Keratinocyte (primary cell): ENCODE results near the gene ECEL1. TPM values are rescaled to one million over a fixed set of nuclear protein-coding genes. Genes with fewer than 3 reads are reported as not detected.
A peak's percentile ranks its signal among the peaks of the same experiment; 100 is the strongest.

ENCODE experiments used
- DNase-seq: peaks from one replicate; pipeline ENCODE4 v3.0.0-alpha.2; 2011; ENCODE audit warnings: low read depth, missing footprints, low spot score
- FAIRE-seq: peaks from 2 replicates; lab custom pipeline; 2011; peaks lifted over from hg19 to GRCh38; lab: Jason Lieb, UNC
- H2AFZ ChIP-seq: 2 replicates; pipeline ENCODE4 v1.6.0; 2012; ENCODE audit warnings: low read length, control low read depth, inconsistent platforms; ENCODE audit not compliant: control insufficient read depth
- H3K27ac ChIP-seq: 2 replicates; pipeline ENCODE4 v1.5.1; 2011; ENCODE audit warnings: low read length; ENCODE audit not compliant: control insufficient read depth, insufficient read depth
- H3K27me3 ChIP-seq: 3 replicates; pipeline ENCODE4 v1.6.0; 2011; ENCODE audit warnings: low read length; ENCODE audit not compliant: control insufficient read depth, insufficient read depth; ENCODE audit errors: extremely low read depth
- H3K36me3 ChIP-seq, 2 experiments: 2 replicates in 1 of 2; 3 replicates in 1 of 2; pipeline ENCODE4 v1.5.1; 2011; ENCODE audit warnings: low read length in 2 of 2, mild to moderate bottlenecking in 1 of 2; ENCODE audit not compliant: control insufficient read depth in 2 of 2, insufficient read depth in 2 of 2; ENCODE audit errors: extremely low read depth in 1 of 2
- H3K4me1 ChIP-seq: 3 replicates; pipeline ENCODE4 v1.5.1; 2011; ENCODE audit warnings: low read length; ENCODE audit not compliant: control insufficient read depth, insufficient read depth; ENCODE audit errors: extremely low read depth
- H3K4me2 ChIP-seq: 3 replicates; pipeline ENCODE4 v1.6.0; 2011; ENCODE audit warnings: low read depth, low read length; ENCODE audit not compliant: control insufficient read depth, insufficient read depth; ENCODE audit errors: extremely low read depth
- H3K4me3 ChIP-seq, 3 experiments: fragments of 200-600 bp in 1 of 3; sonication (generic) in 1 of 3; 2 replicates in 2 of 3; 3 replicates in 1 of 3; pipeline ENCODE4 v1.5.1; 2011 to 2016; ENCODE audit warnings: low read length in 3 of 3, mild to moderate bottlenecking in 3 of 3, control low read depth in 2 of 3, inconsistent platforms in 1 of 3, low read depth in 1 of 3, mixed read lengths in 1 of 3, mixed run types in 1 of 3, moderate library complexity in 1 of 3; ENCODE audit not compliant: control insufficient read depth in 2 of 3, insufficient read depth in 2 of 3; ENCODE audit errors: extremely low read depth in 1 of 3
- H3K79me2 ChIP-seq: 2 replicates; pipeline ENCODE4 v1.6.0; 2012; ENCODE audit warnings: low read length; ENCODE audit not compliant: control insufficient read depth, insufficient read depth
- H3K9ac ChIP-seq: 3 replicates; pipeline ENCODE4 v1.6.0; 2011; ENCODE audit warnings: low read length; ENCODE audit not compliant: control insufficient read depth, insufficient read depth; ENCODE audit errors: extremely low read depth
- H3K9me1 ChIP-seq: 3 replicates; pipeline ENCODE4 v1.6.0; 2011; ENCODE audit warnings: low read length; ENCODE audit not compliant: control insufficient read depth, insufficient read depth; ENCODE audit errors: extremely low read depth
- H3K9me3 ChIP-seq: 2 replicates; pipeline ENCODE4 v1.5.1; 2012; ENCODE audit warnings: low read depth, low read length; ENCODE audit not compliant: control insufficient read depth
- H4K20me1 ChIP-seq: 3 replicates; pipeline ENCODE4 v1.6.0; 2011; ENCODE audit warnings: low read length; ENCODE audit not compliant: control insufficient read depth, insufficient read depth; ENCODE audit errors: extremely low read depth
- CTCF ChIP-seq, 3 experiments: IDR thresholded peaks in 1 of 3; conservative IDR thresholded peaks in 1 of 3; optimal IDR thresholded peaks in 1 of 3; 2 replicates in 2 of 3; 3 replicates in 1 of 3; pipeline versions ENCODE3 to v1.5.1; 2011; ENCODE audit warnings: low read length in 3 of 3, mild to moderate bottlenecking in 3 of 3, moderate library complexity in 2 of 3, control low read depth in 1 of 3, inconsistent platforms in 1 of 3; ENCODE audit not compliant: insufficient read depth in 2 of 3; ENCODE audit errors: extremely low read depth in 1 of 3
- EZH2 ChIP-seq: IDR thresholded peaks from one replicate; pipeline ENCODE4 v1.6.1; 2012; ENCODE audit warnings: inconsistent platforms, mild to moderate bottlenecking, low read length, moderate library complexity
- dilution Hi-C: fragments of 300-500 bp; cut with MboI; formaldehyde crosslinking; loops from one replicate; pipeline ENCODE4 v1.7.0; 2020; ENCODE audit warnings: low sequenced_read_pairs; ENCODE audit not compliant: extremely low pct_ligation_motif_present
- polyA plus RNA-seq, 5 experiments: library from polyadenylated mRNA; depleted of rRNA in 3 of 5; stranded (reverse) in 3 of 5; stranded (forward) in 1 of 5; unstranded in 1 of 5; fragments of >200 nt; gene quantifications; 1 replicate in 1 of 5; 2 replicates in 3 of 5; 3 replicates in 1 of 5; pipeline versions ENCODE4 v1.2.1 to v1.2.3, GENCODE V29; 2011 to 2012; ENCODE audit warnings: missing spikeins in 2 of 5, low read depth in 1 of 5, low replicate concordance in 1 of 5

The ECEL1 gene
- polyA plus RNA-seq, 1 donor (not counting 4 experiments of a cell fraction or from before 2014, with no cell fraction given), result not detected

DNA sequence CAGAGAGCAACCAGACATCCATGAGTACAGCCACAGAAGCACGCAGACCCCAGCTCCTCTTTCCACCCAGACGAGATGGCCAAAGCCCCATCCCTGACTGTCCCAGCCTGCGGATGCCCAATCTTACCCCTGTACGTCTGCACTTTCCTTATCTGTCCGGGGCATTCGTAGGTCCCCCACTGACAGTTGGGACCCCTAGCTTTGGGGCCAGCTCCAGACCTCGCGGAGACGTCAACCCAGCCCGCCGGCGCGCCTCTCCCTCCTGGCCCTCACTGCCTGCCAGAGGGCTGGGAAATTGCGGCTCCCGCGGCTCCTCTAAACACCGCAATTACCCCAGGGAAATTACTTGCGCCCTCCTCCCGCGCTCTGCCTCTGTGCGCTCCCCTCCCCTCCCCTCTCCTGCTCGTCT, 2.3 kb downstream of the ECEL1 start:
- DNase-seq (no peak), FAIRE-seq (no peak)
- TF ChIP-seq EZH2, result peak; percentile 10
- no peak for TF ChIP-seq CTCF (optimal IDR thresholded peaks at IDR 0.05 in 1 of 3, IDR thresholded peaks at IDR 0.05 in 1 of 3, conservative IDR thresholded peaks at IDR 0.05 in 1 of 3; ENCODE audit: extremely low read depth in 1 of 3, insufficient read depth in 2 of 3, low read length in 3 of 3)
- H3K4me1 ChIP-seq, result no peaks in the 10 kb centered on the region
- H3K4me3 ChIP-seq, result no peak overlapping the region
- H3K79me2 ChIP-seq, result no peaks in the 10 kb centered on the region
- H3K9me1 ChIP-seq, result no peaks in the 10 kb centered on the region
- no peak overlapping the region for H3K4me2 ChIP-seq
- H4K20me1 ChIP-seq, result no peaks in the 10 kb centered on the region
- H3K36me3 ChIP-seq, result no peaks in the 10 kb centered on the region
- dilution Hi-C loops, result no loop called here
- no peaks in the 10 kb centered on the region for H3K9me3 ChIP-seq
- peaks cover 57% of the 10 kb centered on the region for H3K27me3 ChIP-seq
- no peak overlapping the region for H3K9ac ChIP-seq
- no peak overlapping the region for H3K27ac ChIP-seq
- no peak overlapping the region for H2AFZ ChIP-seq

DNA sequence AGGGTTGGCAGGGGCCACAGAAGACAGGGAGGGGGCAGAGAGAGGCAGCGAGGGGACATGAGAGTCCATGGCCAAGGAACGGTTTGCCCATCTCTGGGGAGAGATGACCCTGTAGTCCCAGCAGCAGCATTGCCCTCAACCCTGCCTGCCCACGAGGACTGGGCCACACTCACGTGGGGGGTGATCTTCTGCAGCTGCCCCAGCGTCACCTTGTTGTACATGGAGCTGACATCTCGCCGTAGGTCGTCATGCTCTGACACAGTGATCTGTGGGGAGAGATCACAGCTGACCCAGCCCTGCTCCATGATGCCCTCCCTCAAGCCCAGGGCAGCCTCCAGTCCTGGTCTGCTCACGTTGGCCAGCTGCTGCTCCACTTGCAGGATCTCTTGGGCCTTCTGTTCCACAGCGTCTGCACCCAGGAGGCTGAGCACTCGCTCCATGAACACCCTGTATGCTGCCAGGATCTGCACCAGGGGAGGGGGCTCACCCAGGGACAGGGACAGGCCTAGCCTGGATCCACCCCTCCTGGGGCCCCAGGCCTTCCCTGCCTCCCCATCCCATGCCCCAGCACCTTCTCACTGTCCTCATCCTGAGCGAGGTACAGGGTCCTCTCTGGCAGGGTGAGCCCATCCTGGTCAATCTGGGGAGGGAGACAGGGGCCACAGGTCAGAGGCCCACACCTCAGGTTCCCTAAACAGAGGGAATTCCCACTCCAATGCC, 2.8 kb downstream of the ECEL1 start:
- H3K36me3 ChIP-seq, result no peaks in the 10 kb centered on the region
- H3K9me3 ChIP-seq, result no peaks in the 10 kb centered on the region
- no peak overlapping the region for H3K9ac ChIP-seq
- H3K4me2 ChIP-seq, result no peak overlapping the region
- peaks cover 57% of the 10 kb centered on the region for H3K27me3 ChIP-seq
- FAIRE-seq (no peak), DNase-seq (no peak)
- H3K9me1 ChIP-seq, result no peaks in the 10 kb centered on the region
- TF ChIP-seq EZH2 (no peak), CTCF (optimal IDR thresholded peaks at IDR 0.05 in 1 of 3, IDR thresholded peaks at IDR 0.05 in 1 of 3, conservative IDR thresholded peaks at IDR 0.05 in 1 of 3; ENCODE audit: extremely low read depth in 1 of 3, insufficient read depth in 2 of 3, low read length in 3 of 3) (no peak)
- H3K79me2 ChIP-seq, result no peaks in the 10 kb centered on the region
- no peaks in the 10 kb centered on the region for H4K20me1 ChIP-seq
- H3K27ac ChIP-seq, result no peak overlapping the region
- H2AFZ ChIP-seq, result no peak overlapping the region
- H3K4me3 ChIP-seq, result no peak overlapping the region
- H3K4me1 ChIP-seq, result no peaks in the 10 kb centered on the region
- dilution Hi-C loops, result no loop called here
